Adrenal gland (tissue), 12 donors: ENCODE data around the gene CREBBP. TPM values are rescaled to one million over a fixed set of nuclear protein-coding genes. Genes with fewer than 3 reads are reported as not detected.
A peak's percentile ranks its signal among the peaks of the same experiment; 100 is the strongest.

ENCODE experiments used
- DNase-seq, 7 donors: peaks; one replicate each; pipeline ENCODE4 v3.0.0-alpha.2; 2019 to 2020
- H3K27ac ChIP-seq, 5 donors: fragments of 200-600 bp; sonication (generic) in 4 of 5; 1 replicate in 3 of 5; 2 replicates in 2 of 5; pipeline versions ENCODE4 v1.5.1 to v1.8.0; 2016 to 2020; ENCODE audit warnings: mild to moderate bottlenecking in 1 of 5
- H3K27me3 ChIP-seq: fragments of 200-600 bp; 2 replicates; pipeline ENCODE4 v1.8.0; 2021
- H3K36me3 ChIP-seq, 2 donors: fragments of 200-600 bp; replicated peaks in 1 of 2; 1 replicate in 1 of 2; 2 replicates in 1 of 2; pipeline versions ENCODE4 v1.5.1 to v1.8.0; 2018 to 2022
- H3K4me1 ChIP-seq, 2 donors: fragments of 200-600 bp; replicated peaks in 1 of 2; 1 replicate in 1 of 2; 2 replicates in 1 of 2; pipeline versions ENCODE4 v1.5.1 to v1.8.0; 2018 to 2021
- H3K4me3 ChIP-seq, 4 donors: fragments of 200-600 bp; sonication (generic) in 3 of 4; one replicate each; pipeline ENCODE4 v1.5.1; 2016 to 2018
- H3K9me3 ChIP-seq, 3 donors: fragments of 200-600 bp; sonication (generic) in 1 of 3; replicated peaks in 1 of 3; 1 replicate in 2 of 3; 2 replicates in 1 of 3; pipeline versions ENCODE4 v1.5.1 to v1.8.0; 2016 to 2021
- CTCF ChIP-seq, 6 experiments: fragments of 450-650 bp in 4 of 6; fragments of 200-600 bp in 2 of 6; sonication (generic) in 1 of 6; IDR thresholded peaks; 1 replicate in 5 of 6; 2 replicates in 1 of 6; pipeline versions ENCODE4 v1.5.1 to v1.8.0; 2016 to 2021; ENCODE audit warnings: antibody characterized with exemption in 6 of 6, mild to moderate bottlenecking in 2 of 6, moderate library complexity in 1 of 6
- POLR2A ChIP-seq, 2 donors: fragments of 450-650 bp; IDR thresholded peaks; one replicate each; pipeline ENCODE4 v1.6.1; 2017; ENCODE audit warnings: antibody characterized with exemption in 2 of 2, mild to moderate bottlenecking in 2 of 2, moderate library complexity in 1 of 2
- WGBS, 4 donors: extraction: QIAGEN DNeasy Blood & Tissue Kit in 2 of 4; methylation state at CpG; one replicate each; pipeline versions ENCODE4 v1.1.5 to v1.1.7; 2013 to 2017; 5-methylcytosine and 5-hydroxymethylcytosine counted together
- intact Hi-C, 2 donors: fragments of 100-400 bp; cut with DNase I; formaldehyde crosslinking; loops; one replicate each; pipeline versions ENCODE4 v1.14.1 to v1.15.0; 2022 to 2023
- polyA plus RNA-seq, 3 donors: library from polyadenylated mRNA; stranded (reverse); fragments of 200-250 nt in 2 of 3; fragments of 350-450 nt in 1 of 3; fragmentation: Illumina TruSeq in 1 of 3; extraction: RNeasy Lipid Tissue Mini Kit (QIAGEN cat#74804) in 1 of 3; gene quantifications; one replicate each; pipeline ENCODE4 v1.2.3, GENCODE V29; 2013 to 2014
- total RNA-seq, 9 donors: library from RNA; depleted of rRNA in 4 of 9; stranded (reverse); fragments of >200 nt in 4 of 9; fragments of 120-200 nt in 1 of 9; fragmentation: NEBNext Ultra II Directional in 1 of 9; extraction: Animal tissue kit (Norgen Biotek cat#: 25700) in 1 of 9; gene quantifications; one replicate each; pipeline versions ENCODE4 v1.1.0 to v1.2.4, GENCODE V29; 2013 to 2023
- donor health status: healthy with polysubstance abuse.
- donor health status: Bipolar disorder and iron deficiency.
- donor health status: DM: yes; HTN: yes; CAD: no.
- donor health status: DM: no; HTN: no; CAD: no.
- donor health status: DM: no; HTN: no; CAD: no.
- donor health status: DM: yes; HTN: yes; CAD: no.

The CREBBP gene
- total and polyA plus RNA-seq, 12 donors = 13.7 to 67.7 (median 44.1) TPM

- H3K9me3 ChIP-seq = no peaks in the 10 kb centered on the region
- no peaks in the 10 kb centered on the region for H3K27me3 ChIP-seq
- no peak overlapping the region for H3K27ac ChIP-seq
- intact Hi-C loops = no loop called here
- H3K4me3 ChIP-seq = no peak overlapping the region
- peaks cover 0 to 4% of the 10 kb centered on the region in 2 donors for H3K4me1 ChIP-seq
- TF ChIP-seq POLR2A (IDR thresholded peaks at IDR 0.05) (no peak), CTCF (IDR thresholded peaks at IDR 0.05) (no peak)
- DNase-seq = peak in 4 of 7 donors; percentile 29 to 67 (median 38)
- H3K36me3 ChIP-seq = peaks cover 0 to 87% of the 10 kb centered on the region in 2 donors
- WGBS, 4 donors = 56 to 68% (median 60%) methylated on average over 6 of the region's 6 CpGs
Measured at GRCh38 chr16:3774156-3774767, 106.3 kb downstream of the CREBBP start.

GRCh38 chr16:3773663-3774062 lies 106.8 kb downstream of the CREBBP start:
- H3K9me3 ChIP-seq = no peaks in the 10 kb centered on the region
- intact Hi-C loops = no loop called here
- TF ChIP-seq POLR2A (IDR thresholded peaks at IDR 0.05) (no peak), CTCF (IDR thresholded peaks at IDR 0.05) (no peak)
- DNase-seq = peak in 1 of 7 donors; percentile 50
- H3K27ac ChIP-seq = no peak overlapping the region
- no peaks in the 10 kb centered on the region for H3K27me3 ChIP-seq
- 93 to 95% (median 94%) methylated on average over 12 to 14 of the region's 14 CpGs for WGBS, 4 donors
- H3K36me3 ChIP-seq = peaks cover 0 to 87% of the 10 kb centered on the region in 2 donors
- peaks cover 0 to 4% of the 10 kb centered on the region in 2 donors for H3K4me1 ChIP-seq
- no peak overlapping the region for H3K4me3 ChIP-seq

GRCh38 chr16:3771513-3771912 lies 109.0 kb downstream of the CREBBP start:
- WGBS, 4 donors = 93 to 97% (median 95%) methylated on average over 5 of the region's 5 CpGs
- TF ChIP-seq POLR2A (IDR thresholded peaks at IDR 0.05) = no peak
- DNase-seq = peak in 1 of 7 donors; percentile 20
- H3K36me3 ChIP-seq = peaks cover 0 to 87% of the 10 kb centered on the region in 2 donors
- H3K27me3 ChIP-seq = no peaks in the 10 kb centered on the region
- no peaks in the 10 kb centered on the region for H3K9me3 ChIP-seq
- intact Hi-C loops = no loop called here
- H3K27ac ChIP-seq = no peak overlapping the region
- peaks cover 0 to 4% of the 10 kb centered on the region in 2 donors for H3K4me1 ChIP-seq
- H3K4me3 ChIP-seq = no peak overlapping the region

GRCh38 chr16:3770530-3770929 lies 110.0 kb downstream of the CREBBP start:
- H3K4me1 ChIP-seq = peaks cover 0 to 4% of the 10 kb centered on the region in 2 donors
- intact Hi-C loops = no loop called here
- H3K27me3 ChIP-seq = no peaks in the 10 kb centered on the region
- no peak overlapping the region for H3K27ac ChIP-seq
- WGBS, 4 donors = 89 to 94% (median 91%) methylated on average over 13 of the region's 13 CpGs
- TF ChIP-seq POLR2A (IDR thresholded peaks at IDR 0.05) (no peak), CTCF (IDR thresholded peaks at IDR 0.05) (no peak)
- peak in 1 of 7 donors; percentile 48 for DNase-seq
- peaks cover 0 to 87% of the 10 kb centered on the region in 2 donors for H3K36me3 ChIP-seq
- H3K4me3 ChIP-seq = no peak overlapping the region
- H3K9me3 ChIP-seq = no peaks in the 10 kb centered on the region

- Histone ChIP-seq H3K9me3 (no peaks in the 10 kb centered on the region), H3K36me3 (peaks cover 0 to 87% of the 10 kb centered on the region in 2 donors), H3K4me3 (no peak overlapping the region), H3K27ac (no peak overlapping the region), H3K4me1 (peaks cover 0 to 4% of the 10 kb centered on the region in 2 donors), H3K27me3 (no peaks in the 10 kb centered on the region)
- 94 to 97% (median 96%) methylated on average over 12 to 13 of the region's 13 CpGs for WGBS, 4 donors
- intact Hi-C loops = loop anchor here in 1 of 2 donors (10.0 kb wide), 1 partner anchor 105 kb away; no protein-coding TSS in a partner anchor
- TF ChIP-seq POLR2A (IDR thresholded peaks at IDR 0.05) (no peak), CTCF (IDR thresholded peaks at IDR 0.05) (no peak)
- DNase-seq = peak in 1 of 7 donors; percentile 42
Measured at GRCh38 chr16:3769942-3770341, 110.6 kb downstream of the CREBBP start.
